ENCODE data around the gene TESMIN. TPM values are rescaled to one million over a fixed set of nuclear protein-coding genes. Genes with fewer than 3 reads are reported as not detected.

The TESMIN gene
- total RNA-seq, 1 experiment from 2014 or later = 45.2 TPM

- no peak for TF ChIP-seq CTCF (conservative IDR thresholded peaks at IDR 0.05)
- no peaks in the 10 kb centered on the region for H3K79me1 ChIP-seq (ENCODE audit: insufficient read depth, low read depth, low read length, poor library complexity, severe bottlenecking)
- H2BK5ac ChIP-seq (ENCODE audit: insufficient read length, low read length) = no peak overlapping the region
- H4K91ac ChIP-seq (ENCODE audit: insufficient read length, low read depth, low read length) = no peak overlapping the region
- H2BK15ac ChIP-seq (ENCODE audit: low read depth, low read length) = no peak overlapping the region
- H3K9me3 Mint-ChIP-seq = no peaks in the 10 kb centered on the region
- WGBS (ENCODE audit: extremely low coverage, insufficient read length, low lambda C conversion rate) = no CpG with 5 or more reads among the region's 12 CpGs
- H4K5ac ChIP-seq (ENCODE audit: insufficient read length, low read depth, low read length) = no peak overlapping the region
- H3K4me1 Mint-ChIP-seq = peaks cover 50 to 54% of the 10 kb centered on the region in 2 experiments
- no peaks in the 10 kb centered on the region for H3K9me3 ChIP-seq (ENCODE audit: control insufficient read depth, low read depth, low read length)
- H2BK20ac ChIP-seq (ENCODE audit: low read depth, low read length, poor library complexity, severe bottlenecking) = no peak overlapping the region
- H4K8ac ChIP-seq (replicated peaks; ENCODE audit: insufficient read length, low read depth, low read length) = no peak overlapping the region
- DNase-seq = no peak
- H2BK120ac ChIP-seq (ENCODE audit: low read depth, low read length, poor library complexity, severe bottlenecking) = no peak overlapping the region
- no peaks in the 10 kb centered on the region for H3K79me2 ChIP-seq (ENCODE audit: insufficient read depth, low read length)
- no peak overlapping the region for H2BK12ac ChIP-seq (ENCODE audit: insufficient read length, low read depth, low read length)
- H3K36me3 Mint-ChIP-seq (ENCODE audit: insufficient read depth in 1 of 3, low read depth in 3 of 3) = no peaks in the 10 kb centered on the region
- no peaks in the 10 kb centered on the region for H3K27me3 ChIP-seq (ENCODE audit: insufficient read depth, low read length)
- no peak overlapping the region for H3K14ac ChIP-seq (ENCODE audit: insufficient read depth, low read length)
- no peak overlapping the region for H3K27ac Mint-ChIP-seq
- no peak overlapping the region for H3K4ac ChIP-seq (ENCODE audit: low read depth, low read length)
- no peak overlapping the region for H3K4me3 Mint-ChIP-seq
- no peak overlapping the region for H3K23ac ChIP-seq (ENCODE audit: insufficient read length, low read depth, low read length)
- H3K4me2 ChIP-seq (ENCODE audit: insufficient read depth, insufficient read length, low read length) = no peak overlapping the region
- H3K9ac ChIP-seq (ENCODE audit: extremely low read depth, insufficient read length, low read length) = no peak overlapping the region
- H3K18ac ChIP-seq (ENCODE audit: insufficient read length, low read depth, low read length) = no peak overlapping the region
- H2AK5ac ChIP-seq (ENCODE audit: insufficient read length, low read length) = no peak overlapping the region
- no peaks in the 10 kb centered on the region for H4K20me1 ChIP-seq (ENCODE audit: control insufficient read depth, insufficient read depth, insufficient read length)
- H3K23me2 ChIP-seq (ENCODE audit: insufficient read length, low read depth, low read length, poor library complexity, severe bottlenecking) = no peaks in the 10 kb centered on the region
- no peak overlapping the region for H3K27ac ChIP-seq (ENCODE audit: insufficient read length, low read depth, low read length)
- H3T11ph ChIP-seq (ENCODE audit: low read length) = no peak overlapping the region
- H3K27me3 Mint-ChIP-seq (ENCODE audit: low read depth) = no peaks in the 10 kb centered on the region; the same call in 1 of the 2 replicates
- no peak overlapping the region for H2AFZ ChIP-seq (ENCODE audit: low read length)
- peaks cover 5% of the 10 kb centered on the region; the same call in 1 of the 2 replicates for H3K4me1 ChIP-seq (ENCODE audit: insufficient read depth, low read length)
- no peak overlapping the region for H3K56ac ChIP-seq (ENCODE audit: insufficient read length, low read depth, low read length)
These were observed 42.3 kb downstream of the TESMIN start for GRCh38 chr11:68709062-68709461.
